Esophagus squamous epithelium (tissue), 5 donors: ENCODE measurements around the gene TCP11. TPM values are rescaled to one million over a fixed set of nuclear protein-coding genes. Genes with fewer than 3 reads are reported as not detected.

ENCODE experiments used
- DNase-seq: peaks from one replicate; lab custom pipeline; 2025; lab: John Stamatoyannopoulos, UW
- H3K27ac ChIP-seq, 4 donors: fragments of 200-600 bp; sonication (generic); one replicate each; pipeline ENCODE4 v1.5.1; 2016 to 2019; ENCODE audit warnings: mild to moderate bottlenecking in 1 of 4
- H3K27me3 ChIP-seq, 4 donors: fragments of 200-600 bp; sonication (generic); 1 replicate in 3 of 4; 2 replicates in 1 of 4; pipeline versions ENCODE4 v1.5.1 to v1.6.0; 2017 to 2021; ENCODE audit warnings: antibody characterized with exemption in 1 of 4
- H3K36me3 ChIP-seq, 3 donors: fragments of 200-600 bp; sonication (generic); one replicate each; pipeline ENCODE4 v1.5.1; 2016 to 2019
- H3K4me1 ChIP-seq, 3 donors: fragments of 200-600 bp; sonication (generic); one replicate each; pipeline ENCODE4 v1.5.1; 2017 to 2019
- H3K4me3 ChIP-seq, 4 donors: fragments of 200-600 bp; sonication (generic); 1 replicate in 3 of 4; 2 replicates in 1 of 4; pipeline ENCODE4 v1.5.1; 2016 to 2019; ENCODE audit warnings: mild to moderate bottlenecking in 2 of 4, moderate library complexity in 1 of 4
- H3K9me3 ChIP-seq, 3 donors: fragments of 200-600 bp; sonication (generic); one replicate each; pipeline ENCODE4 v1.5.1; 2016 to 2019
- POLR2A ChIP-seq, 4 donors: fragments of 450-650 bp; IDR thresholded peaks; one replicate each; pipeline ENCODE4 v1.6.1; 2017; ENCODE audit warnings: antibody characterized with exemption in 4 of 4, mild to moderate bottlenecking in 4 of 4, moderate library complexity in 3 of 4
- WGBS, 2 donors: methylation state at CpG; one replicate each; pipeline ENCODE4 v1.1.5; 2018; 5-methylcytosine and 5-hydroxymethylcytosine counted together
- intact Hi-C: fragments of 100-400 bp; cut with DNase I; formaldehyde crosslinking; loops from one replicate; pipeline ENCODE4 v1.15.0; 2022
- small RNA-seq, 4 donors: library from RNA; depleted of rRNA; stranded (forward); fragments of <200 nt; gene quantifications; one replicate each; pipeline ENCODE3, GENCODE V24; 2016
- total RNA-seq, 4 donors: library from RNA; depleted of rRNA; stranded (reverse); fragments of >200 nt; gene quantifications; one replicate each; pipeline ENCODE4 v1.1.0, GENCODE V29; 2016
- TF ChIP-seq, protein P1 (sequence below), 6 experiments: fragments of 450-650 bp in 4 of 6; fragments of 200-600 bp in 2 of 6; sonication (generic) in 2 of 6; IDR thresholded peaks; one replicate each; pipeline ENCODE4 v1.5.1; 2016 to 2019; ENCODE audit warnings: antibody characterized with exemption in 6 of 6, mild to moderate bottlenecking in 4 of 6, moderate library complexity in 4 of 6
- donor health status: DM: yes; HTN: yes; CAD: no.

TCP11 gene
- total RNA-seq, 4 donors from 2014 or later: 0.64 TPM; not detected in 3

DNA sequence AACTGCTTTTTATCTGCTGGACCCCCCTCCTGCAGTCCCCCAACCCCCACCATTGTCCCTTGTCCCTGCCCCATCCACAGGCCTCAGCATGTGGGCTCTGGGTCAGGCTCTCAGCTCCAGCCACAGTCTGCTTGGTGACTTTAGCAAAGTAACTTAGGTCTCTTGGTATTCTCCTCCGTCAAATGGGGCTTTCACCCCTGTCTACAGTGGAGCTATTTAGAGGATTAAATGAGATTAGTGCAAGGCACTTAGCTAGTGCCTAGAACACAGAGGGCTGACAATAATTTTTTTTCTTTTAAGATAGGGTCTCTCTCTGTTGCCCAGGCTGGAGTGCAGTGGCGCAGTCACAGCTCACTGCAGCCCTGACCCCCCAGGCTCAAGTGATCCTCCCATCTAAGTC lies 71.9 kb downstream of the TCP11 start:
- Histone ChIP-seq H3K9me3 (no peaks in the 10 kb centered on the region), H3K36me3 (peaks cover 0 to 84% (median 7%) of the 10 kb centered on the region in 3 donors), H3K27me3 (no peaks in the 10 kb centered on the region), H3K27ac (peak overlapping the region in 2 of 4 donors; percentile 29 to 41), H3K4me1 (peaks cover 0 to 21% (median 0%) of the 10 kb centered on the region in 3 donors), H3K4me3 (no peak overlapping the region)
- intact Hi-C loops: no loop called here
- TF ChIP-seq, protein P1, sequence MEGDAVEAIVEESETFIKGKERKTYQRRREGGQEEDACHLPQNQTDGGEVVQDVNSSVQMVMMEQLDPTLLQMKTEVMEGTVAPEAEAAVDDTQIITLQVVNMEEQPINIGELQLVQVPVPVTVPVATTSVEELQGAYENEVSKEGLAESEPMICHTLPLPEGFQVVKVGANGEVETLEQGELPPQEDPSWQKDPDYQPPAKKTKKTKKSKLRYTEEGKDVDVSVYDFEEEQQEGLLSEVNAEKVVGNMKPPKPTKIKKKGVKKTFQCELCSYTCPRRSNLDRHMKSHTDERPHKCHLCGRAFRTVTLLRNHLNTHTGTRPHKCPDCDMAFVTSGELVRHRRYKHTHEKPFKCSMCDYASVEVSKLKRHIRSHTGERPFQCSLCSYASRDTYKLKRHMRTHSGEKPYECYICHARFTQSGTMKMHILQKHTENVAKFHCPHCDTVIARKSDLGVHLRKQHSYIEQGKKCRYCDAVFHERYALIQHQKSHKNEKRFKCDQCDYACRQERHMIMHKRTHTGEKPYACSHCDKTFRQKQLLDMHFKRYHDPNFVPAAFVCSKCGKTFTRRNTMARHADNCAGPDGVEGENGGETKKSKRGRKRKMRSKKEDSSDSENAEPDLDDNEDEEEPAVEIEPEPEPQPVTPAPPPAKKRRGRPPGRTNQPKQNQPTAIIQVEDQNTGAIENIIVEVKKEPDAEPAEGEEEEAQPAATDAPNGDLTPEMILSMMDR (IDR thresholded peaks at IDR 0.05): no peak
- TF ChIP-seq POLR2A (IDR thresholded peaks at IDR 0.05): no peak
- DNase-seq: no peak
- WGBS, 2 donors: 88 to 95% methylated on average over 1 to 2 of the region's 2 CpGs

DNA sequence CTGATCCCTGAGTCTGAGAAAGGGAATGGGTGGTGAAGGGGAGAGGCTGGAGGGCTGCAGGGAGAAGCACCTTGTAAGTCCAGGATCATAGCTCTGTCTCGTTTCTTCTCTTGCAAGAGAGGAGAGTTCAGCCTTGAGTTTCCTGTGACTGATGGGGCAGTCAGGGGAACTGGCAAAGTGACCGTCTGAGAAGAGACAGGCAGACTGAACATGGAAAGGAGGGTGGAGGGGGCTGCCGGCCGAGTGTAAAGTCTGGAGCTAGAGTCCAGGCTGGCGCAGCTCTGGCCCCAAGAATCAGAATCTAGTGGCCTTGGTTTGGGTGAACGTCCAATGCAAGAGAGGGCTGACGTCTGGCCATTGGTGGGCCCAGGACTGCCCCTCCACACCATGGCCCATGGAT lies 72.5 kb downstream of the TCP11 start:
- Histone ChIP-seq H3K36me3 (peaks cover 0 to 84% (median 7%) of the 10 kb centered on the region in 3 donors), H3K9me3 (no peaks in the 10 kb centered on the region), H3K27me3 (no peaks in the 10 kb centered on the region), H3K4me1 (peaks cover 0 to 27% (median 0%) of the 10 kb centered on the region in 3 donors), H3K4me3 (no peak overlapping the region), H3K27ac (peak overlapping the region in 3 of 4 donors; percentile 15 to 41 (median 29))
- no peak for DNase-seq
- no peak for TF ChIP-seq POLR2A (IDR thresholded peaks at IDR 0.05)
- TF ChIP-seq, protein P1 (IDR thresholded peaks at IDR 0.05): no peak
- WGBS, 2 donors: 84 to 88% methylated on average over 6 to 7 of the region's 7 CpGs
- intact Hi-C loops: no loop called here

DNA sequence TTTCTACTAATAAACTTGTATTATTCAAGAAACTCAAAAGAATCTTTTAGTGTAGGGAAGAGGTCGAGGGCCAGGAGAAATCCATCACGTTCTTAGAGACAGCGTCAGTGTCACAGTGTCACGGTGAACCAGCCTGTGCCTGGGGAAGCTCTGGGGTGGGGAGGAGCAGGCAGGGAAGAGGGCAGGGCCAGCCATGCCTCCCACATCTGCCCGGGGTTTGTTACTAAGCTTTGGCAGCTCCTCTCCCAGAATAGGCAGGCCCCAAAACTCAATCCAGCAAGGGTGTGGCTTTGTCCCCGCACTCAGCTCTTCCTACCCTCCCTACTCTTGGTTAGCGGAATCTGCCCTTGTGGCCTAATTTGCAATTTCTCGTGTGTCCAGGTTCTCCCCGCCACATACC lies 72.9 kb downstream of the TCP11 start:
- TF ChIP-seq, protein P1 (IDR thresholded peaks at IDR 0.05): no peak
- no peak for TF ChIP-seq POLR2A (IDR thresholded peaks at IDR 0.05)
- H3K27ac ChIP-seq: peak overlapping the region in 3 of 4 donors; percentile 15 to 41 (median 29)
- peaks cover 0 to 32% (median 0%) of the 10 kb centered on the region in 3 donors for H3K4me1 ChIP-seq
- H3K4me3 ChIP-seq: no peak overlapping the region
- H3K36me3 ChIP-seq: peaks cover 0 to 84% (median 7%) of the 10 kb centered on the region in 3 donors
- no peak for DNase-seq
- intact Hi-C loops: no loop called here
- H3K27me3 ChIP-seq: no peaks in the 10 kb centered on the region
- H3K9me3 ChIP-seq: no peaks in the 10 kb centered on the region
- WGBS, 2 donors: 75 to 80% methylated on average over 7 to 9 of the region's 9 CpGs

Small RNA genes lying within 50 kb of the gene (small RNA-seq; reads per million reads assigned to genes)
- gene AL138721.1: 0 reads per million in 4 donors

Other genes starting within 250 kb of the TCP11 start
- under 1 TPM in 2 of 4 donors, not detected in 2; 0.03 to 0.19 TPM for gene SCUBE3, start 72.6 kb upstream of the TCP11 start, total RNA-seq
- gene ZNF76, start 118.4 kb upstream of the TCP11 start, total RNA-seq: 10 to 100 TPM; 10.1 to 25.0 (median 10.9) TPM
- 10 to 100 TPM; 20.5 to 38.0 (median 25.2) TPM for gene DEF6, start 156.5 kb upstream of the TCP11 start, total RNA-seq
- 10 to 100 TPM; 17.0 to 42.8 (median 28.2) TPM for gene PPARD, start 201.2 kb upstream of the TCP11 start, total RNA-seq